HuH-7.5 (cell line): ENCODE data around the gene CCSAP.
"Not testable (repeated sequence)": the region's sequence is repeated elsewhere in the genome, so short reads cannot be mapped to it uniquely, and the experiment has no call there.

ENCODE experiments used
- DNase-seq: peaks from one replicate; pipeline ENCODE4 v3.0.0; 2011; ENCODE audit warnings: low spot score

Gene CCSAP

GRCh38 chr1:229342656-229343569, at the start of gene CCSAP:
TSS of gene CCSAP (minus strand) at chr1:229343047. CDS start at chr1:229342465, 582 bp downstream.
- peak; percentile 34 for DNase-seq

- DNase-seq, result no peak
Observed at GRCh38 chr1:229390130-229390529, 47.3 kb upstream of the CCSAP start.

GRCh38 chr1:229388897-229389580, 46.2 kb upstream of the CCSAP start:
- no peak for DNase-seq

- DNase-seq, result no peak
Observed at GRCh38 chr1:229385853-229386456, 43.1 kb upstream of the CCSAP start.

GRCh38 chr1:229384822-229385221, 42.0 kb upstream of the CCSAP start:
- no peak for DNase-seq

- no peak for DNase-seq
Observed at GRCh38 chr1:229383961-229384360, 41.1 kb upstream of the CCSAP start.

- DNase-seq, result no peak
Observed at GRCh38 chr1:229383188-229383587, 40.3 kb upstream of the CCSAP start.

- no peak for DNase-seq
Observed at GRCh38 chr1:229381234-229381633, 38.4 kb upstream of the CCSAP start.

GRCh38 chr1:229380536-229381160, 37.8 kb upstream of the CCSAP start:
- no peak for DNase-seq

- no peak for DNase-seq
Observed at GRCh38 chr1:229379846-229380245, 37.0 kb upstream of the CCSAP start.

- no peak for DNase-seq
Observed at GRCh38 chr1:229378586-229379367, 35.9 kb upstream of the CCSAP start.

GRCh38 chr1:229378035-229378434, 35.2 kb upstream of the CCSAP start:
- DNase-seq, result not testable (repeated sequence)

- DNase-seq, result no peak
Observed at GRCh38 chr1:229377429-229377828, 34.6 kb upstream of the CCSAP start.

GRCh38 chr1:229376521-229376920, 33.7 kb upstream of the CCSAP start:
- no peak for DNase-seq

GRCh38 chr1:229374485-229374884, 31.6 kb upstream of the CCSAP start:
- DNase-seq, result no peak

- no peak for DNase-seq
Observed at GRCh38 chr1:229373395-229373794, 30.5 kb upstream of the CCSAP start.

GRCh38 chr1:229372251-229372650, 29.4 kb upstream of the CCSAP start:
- DNase-seq, result no peak

- DNase-seq, result no peak
Observed at GRCh38 chr1:229371624-229372023, 28.8 kb upstream of the CCSAP start.

- DNase-seq, result no peak
Observed at GRCh38 chr1:229370601-229371021, 27.8 kb upstream of the CCSAP start.

GRCh38 chr1:229368347-229368746, 25.5 kb upstream of the CCSAP start:
- DNase-seq, result no peak

GRCh38 chr1:229365569-229365968, 22.7 kb upstream of the CCSAP start:
- no peak for DNase-seq
